Measurements from ENCODE around the gene KRTAP5-4.
A peak's percentile ranks its signal among the peaks of the same experiment; 100 is the strongest.
"Not testable (repeated sequence)": the region's sequence is repeated elsewhere in the genome, so short reads cannot be mapped to it uniquely, and the experiment has no call there.

Gene KRTAP5-4

DNA sequence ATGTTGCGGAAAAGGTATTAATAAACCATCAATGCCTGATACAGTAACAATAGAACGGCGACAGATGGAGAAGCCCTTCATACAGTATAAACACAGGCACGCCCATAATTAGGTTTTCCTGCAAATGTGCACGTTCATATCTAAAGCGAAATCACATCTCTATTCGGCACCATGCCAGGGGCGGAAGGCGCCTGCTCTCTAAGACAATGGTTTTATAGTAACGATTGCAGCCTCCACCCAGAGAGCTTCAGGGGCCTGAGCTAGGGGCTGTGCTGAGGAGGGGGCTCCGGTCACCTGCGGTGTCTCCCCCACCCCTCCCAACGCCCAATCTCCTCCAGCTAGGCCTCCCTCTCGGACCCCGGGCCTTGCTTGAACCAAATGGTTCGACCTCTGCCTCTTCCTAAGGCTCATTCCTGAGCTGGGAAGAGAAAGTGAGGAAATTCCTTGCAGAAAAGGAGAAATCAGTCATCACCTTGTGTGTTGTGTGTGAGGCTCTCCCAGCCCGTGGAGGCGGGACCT lies 17.2 kb upstream of the KRTAP5-4 start:
- DNase-seq (ENCODE audit: low read depth in 2 of 2, low spot score in 1 of 2) = no peak

DNA sequence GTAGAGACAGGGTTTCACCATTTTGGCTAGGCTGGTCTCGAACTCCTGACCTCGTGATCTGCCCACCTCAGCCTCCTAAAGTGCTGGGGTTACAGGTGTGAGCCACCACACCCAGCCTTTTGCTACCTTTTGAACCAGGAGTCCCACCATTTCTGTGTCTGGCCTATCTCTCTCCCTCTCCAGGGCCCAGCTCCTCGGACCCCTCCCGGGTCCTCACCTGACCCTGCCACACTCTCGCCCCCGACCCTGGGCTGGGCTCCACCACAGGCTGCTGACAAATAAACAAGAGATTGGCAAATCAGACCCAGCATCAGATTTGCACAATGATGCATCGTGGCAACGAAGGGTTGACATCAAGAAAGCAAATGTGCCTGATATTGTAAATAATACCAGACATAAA lies 16.4 kb upstream of the KRTAP5-4 start:
- no peak for DNase-seq (ENCODE audit: low read depth in 2 of 2, low spot score in 1 of 2)

DNA sequence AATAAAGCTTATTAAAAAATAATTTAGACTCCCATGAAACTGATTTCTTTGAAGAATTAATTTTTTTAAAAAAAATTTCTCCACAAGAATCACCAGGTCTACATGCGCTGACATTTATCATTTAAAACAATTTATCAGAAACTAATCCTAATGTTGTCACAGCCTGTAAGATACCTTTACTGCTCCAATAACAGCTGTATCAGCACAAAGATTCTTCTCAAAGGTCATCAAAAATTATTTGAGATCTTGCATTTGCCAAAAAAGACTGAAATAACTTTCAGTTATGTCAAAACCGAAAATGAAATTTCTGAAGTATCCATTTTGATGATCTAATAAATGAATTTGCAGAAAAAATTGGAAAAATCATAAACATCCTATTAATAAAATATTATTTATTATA lies 15.7 kb upstream of the KRTAP5-4 start:
- no peak for DNase-seq (ENCODE audit: low read depth in 2 of 2, low spot score in 1 of 2)

DNA sequence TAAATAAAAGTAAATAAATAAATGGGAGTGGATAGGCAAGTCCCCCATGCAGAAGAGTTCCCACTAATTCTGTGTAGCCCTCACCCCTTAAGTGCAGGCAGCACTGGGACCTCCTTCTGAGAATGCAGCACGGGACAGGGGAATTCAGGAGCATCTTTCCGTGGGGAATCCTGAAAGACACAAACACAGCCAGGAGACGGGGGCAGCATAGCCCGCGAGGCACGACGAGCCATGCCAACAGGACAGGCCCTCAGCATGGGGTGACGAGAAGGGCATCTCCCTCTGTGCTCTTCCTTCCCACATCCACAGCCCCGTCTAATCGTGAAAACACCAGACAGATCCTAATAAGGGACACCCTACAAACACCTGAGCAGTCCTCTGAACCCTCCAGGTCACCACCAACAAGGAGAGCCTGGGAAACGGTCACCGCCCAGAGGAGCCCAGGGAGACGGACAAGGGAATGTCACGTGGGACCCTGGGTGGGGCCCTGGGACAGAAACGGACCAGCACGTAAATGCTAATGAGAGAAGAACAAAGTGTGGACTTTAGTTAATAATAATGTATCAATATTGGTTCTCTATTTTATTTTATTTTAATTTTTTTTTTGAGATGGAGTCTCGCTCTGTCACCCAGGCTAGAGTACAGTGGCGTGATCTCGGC lies 14.5 kb upstream of the KRTAP5-4 start:
- DNase-seq (ENCODE audit: low read depth in 2 of 2, low spot score in 1 of 2) = no peak

DNA sequence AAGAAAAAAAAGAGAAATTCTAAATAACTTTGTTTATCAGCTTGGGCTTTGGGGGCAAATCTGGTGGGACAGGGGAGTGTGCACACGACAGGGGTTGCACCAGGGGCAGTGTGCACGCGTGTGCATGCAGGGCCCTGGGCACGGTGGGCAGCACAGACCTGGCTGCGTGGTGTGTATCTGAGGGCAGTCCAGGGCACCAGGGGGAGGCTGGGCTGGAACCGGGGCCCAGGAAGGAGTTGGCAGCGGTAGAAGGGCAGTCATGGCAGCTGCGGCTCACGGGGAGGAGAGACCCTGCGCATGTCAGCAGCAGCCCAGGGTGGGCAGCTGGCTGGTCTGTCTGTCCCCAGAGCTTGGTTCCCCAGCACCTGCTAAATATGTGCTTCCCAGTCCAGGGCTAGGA lies 11.9 kb upstream of the KRTAP5-4 start:
- no peak for DNase-seq (ENCODE audit: low read depth in 2 of 2, low spot score in 1 of 2)

DNA sequence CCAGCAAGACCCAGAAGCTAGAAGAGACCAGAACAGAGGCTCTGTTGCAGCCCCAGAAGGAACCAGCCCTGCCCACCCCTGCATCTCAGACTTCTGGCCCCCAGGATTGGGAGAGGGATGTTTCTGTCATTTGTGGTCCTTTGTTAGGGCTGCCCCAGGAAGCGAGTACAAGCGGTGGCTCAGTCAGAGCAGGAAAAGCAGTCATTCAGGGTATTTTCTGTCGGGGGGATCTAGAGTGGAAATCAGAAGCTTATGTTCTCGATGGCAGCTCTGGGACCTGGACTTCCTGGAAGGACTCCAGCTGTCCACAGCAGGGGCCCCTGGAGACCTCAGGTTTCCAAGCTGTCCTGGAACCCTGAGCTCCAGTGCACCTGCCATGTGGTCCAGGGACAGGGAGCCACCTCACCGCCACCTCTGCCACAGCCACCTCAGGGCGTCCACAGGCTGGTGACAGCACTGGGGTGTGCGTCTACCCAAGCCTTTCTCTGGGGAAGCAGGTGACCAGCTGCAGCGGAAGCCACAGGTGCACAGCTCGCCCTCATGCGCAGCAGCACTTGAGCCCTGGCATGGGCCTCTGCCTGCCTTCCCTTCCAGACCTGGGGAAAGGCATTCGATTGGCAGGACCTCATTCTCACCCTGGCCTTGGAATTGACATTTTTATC lies 10.2 kb upstream of the KRTAP5-4 start:
- no peak for DNase-seq (ENCODE audit: low read depth in 2 of 2, low spot score in 1 of 2)

DNA sequence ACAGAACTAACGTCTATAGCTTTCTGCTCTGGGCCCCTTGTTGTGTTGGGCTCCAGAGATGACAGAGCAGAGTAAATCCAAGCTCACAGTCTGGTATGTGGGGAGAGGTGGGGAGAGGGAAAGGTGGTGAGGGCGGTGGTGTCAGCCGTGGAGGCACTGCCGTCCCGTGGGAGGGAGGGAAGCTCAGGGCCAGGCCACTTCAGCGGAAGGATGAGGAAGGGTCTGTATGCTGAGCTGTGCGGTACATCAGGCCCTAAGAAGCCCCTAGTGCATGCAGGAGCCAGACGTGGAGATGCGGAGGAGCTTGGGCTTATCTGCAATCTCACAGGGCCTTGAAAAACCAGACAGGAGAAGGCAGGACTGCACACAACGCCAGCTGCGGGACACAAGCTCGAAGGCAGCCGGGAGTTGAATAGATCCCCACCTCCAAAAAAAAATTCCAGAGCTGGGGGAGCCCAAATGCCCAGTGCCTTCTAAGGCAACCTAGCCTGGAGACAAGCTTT lies 9.2 kb upstream of the KRTAP5-4 start:
- no peak for DNase-seq (ENCODE audit: low read depth in 2 of 2, low spot score in 1 of 2)

DNA sequence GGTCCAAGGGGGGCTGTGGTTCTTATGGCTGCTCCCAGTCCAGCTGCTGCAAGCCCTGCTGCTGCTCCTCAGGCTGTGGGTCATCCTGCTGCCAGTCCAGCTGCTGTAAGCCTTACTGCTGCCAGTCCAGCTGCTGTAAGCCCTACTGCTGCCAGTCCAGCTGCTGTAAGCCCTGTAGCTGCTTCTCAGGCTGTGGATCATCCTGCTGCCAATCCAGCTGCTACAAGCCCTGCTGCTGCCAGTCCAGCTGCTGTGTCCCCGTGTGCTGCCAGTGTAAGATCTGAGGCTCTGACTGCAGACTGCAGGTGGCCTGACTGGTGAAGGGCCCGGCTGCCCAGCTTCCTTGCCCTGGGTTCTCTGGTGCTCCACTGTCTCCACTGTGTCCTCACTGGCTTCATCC lies 8.3 kb upstream of the KRTAP5-4 start:
- DNase-seq (ENCODE audit: low read depth in 2 of 2, low spot score in 1 of 2) = no peak

DNA sequence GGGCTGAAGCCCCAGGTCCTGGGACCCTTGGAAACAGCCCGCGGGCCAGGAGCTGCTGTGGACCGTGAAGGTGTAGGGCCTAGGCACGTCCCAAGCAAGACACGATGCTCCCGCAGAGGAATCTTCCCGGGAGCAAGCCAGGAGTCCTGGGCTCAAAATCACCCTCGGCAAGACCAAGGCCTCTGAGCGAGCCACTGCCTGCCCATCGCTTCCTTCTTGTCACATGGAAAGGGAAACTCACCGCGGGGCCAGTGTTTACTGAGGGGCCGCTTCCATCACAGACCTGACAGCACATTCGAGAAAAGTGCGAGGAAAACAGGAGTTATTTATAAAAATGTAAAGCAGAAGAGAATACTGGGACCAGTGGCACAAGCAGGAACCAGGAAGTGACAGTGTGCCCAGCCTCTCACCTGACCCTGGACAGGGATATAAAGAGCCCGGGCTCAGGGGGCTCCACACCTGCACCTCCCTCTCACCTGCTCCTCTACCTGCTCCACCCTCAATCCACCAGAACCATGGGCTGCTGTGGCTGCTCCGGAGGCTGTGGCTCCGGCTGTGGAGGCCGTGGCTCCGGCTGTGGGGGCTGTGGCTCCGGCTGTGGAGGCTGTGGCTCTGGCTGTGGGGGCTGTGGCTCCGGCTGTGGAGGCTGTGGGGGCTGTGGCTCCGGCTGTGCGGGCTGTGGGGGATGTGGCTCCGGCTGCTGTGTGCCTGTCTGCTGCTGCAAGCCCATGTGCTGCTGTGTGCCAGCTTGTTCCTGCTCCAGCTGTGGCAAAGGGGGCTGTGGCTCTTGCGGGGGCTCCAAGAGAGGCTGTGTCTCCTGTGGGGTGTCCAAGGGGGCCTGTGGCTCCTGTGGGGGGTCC lies 7.6 kb upstream of the KRTAP5-4 start, which contains the start of gene KRTAP5-5:
TSS of gene KRTAP5-5 (plus strand) at position 450 of the 860 bp plus-strand sequence. CDS start at position 516, 66 bp downstream.
- no peak for DNase-seq (ENCODE audit: low read depth in 2 of 2, low spot score in 1 of 2)

DNA sequence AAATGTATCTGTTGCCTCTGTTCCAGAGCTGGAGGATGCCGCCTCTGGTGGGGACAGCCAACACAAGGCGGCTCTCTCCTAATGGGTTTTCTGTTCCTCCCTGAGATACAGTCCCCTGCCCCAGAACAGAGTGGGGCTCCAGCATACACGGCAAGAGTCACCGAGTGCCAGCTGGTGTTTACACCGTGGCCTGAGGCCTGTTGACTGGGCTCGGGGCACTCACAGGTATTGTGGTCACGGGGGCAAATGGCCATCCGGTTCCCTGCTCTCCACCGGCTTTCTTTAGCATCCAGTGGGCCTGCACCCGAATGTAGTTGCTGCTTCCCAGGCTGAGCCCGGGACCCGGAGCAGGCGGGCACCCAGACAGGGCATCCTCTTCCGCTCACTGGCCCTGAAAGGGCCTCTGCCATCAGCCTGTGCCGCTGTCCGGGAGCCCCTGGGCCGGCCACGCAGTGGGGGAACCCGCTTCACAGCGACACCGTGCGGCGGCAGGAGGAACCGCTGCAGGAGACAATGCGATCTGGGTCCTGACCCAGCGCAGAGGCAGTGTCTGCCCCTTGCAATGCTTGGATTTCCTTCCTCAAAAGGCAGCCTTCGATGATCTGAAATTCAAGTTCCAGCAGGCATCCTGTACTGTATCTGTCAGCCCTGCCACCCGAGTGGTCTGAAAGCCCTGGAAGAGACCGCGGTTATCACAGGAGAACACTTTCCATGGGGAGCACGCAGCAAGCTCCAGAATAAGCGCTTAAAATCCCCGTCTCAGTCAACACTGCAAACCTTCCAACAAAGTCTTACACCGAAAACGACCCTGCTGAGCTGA lies 6.8 kb upstream of the KRTAP5-4 start:
- peak in 1 of 2 donors; percentile 20 for DNase-seq (ENCODE audit: low read depth in 2 of 2, low spot score in 1 of 2)

DNA sequence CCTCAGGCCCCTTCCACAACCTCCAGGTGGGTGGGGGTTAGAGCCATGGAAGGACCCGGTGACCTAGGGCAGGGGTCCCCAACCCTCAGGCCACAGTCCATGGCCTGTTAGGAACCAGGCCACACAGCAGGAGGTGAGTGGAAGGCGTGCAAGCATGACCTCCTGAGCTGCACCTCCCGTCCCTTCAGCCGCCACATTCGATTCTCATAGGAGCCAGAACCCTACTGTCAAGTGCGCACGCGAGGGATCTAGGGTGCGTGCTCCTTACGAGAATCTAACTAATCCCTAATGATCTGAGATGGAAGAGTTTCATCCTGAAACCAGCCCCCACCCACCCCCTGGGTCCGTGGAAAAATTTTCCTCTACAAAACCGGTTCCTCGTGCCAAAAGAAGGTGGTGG lies 3.6 kb upstream of the KRTAP5-4 start:
- DNase-seq (ENCODE audit: low read depth in 2 of 2, low spot score in 1 of 2) = no peak

DNA sequence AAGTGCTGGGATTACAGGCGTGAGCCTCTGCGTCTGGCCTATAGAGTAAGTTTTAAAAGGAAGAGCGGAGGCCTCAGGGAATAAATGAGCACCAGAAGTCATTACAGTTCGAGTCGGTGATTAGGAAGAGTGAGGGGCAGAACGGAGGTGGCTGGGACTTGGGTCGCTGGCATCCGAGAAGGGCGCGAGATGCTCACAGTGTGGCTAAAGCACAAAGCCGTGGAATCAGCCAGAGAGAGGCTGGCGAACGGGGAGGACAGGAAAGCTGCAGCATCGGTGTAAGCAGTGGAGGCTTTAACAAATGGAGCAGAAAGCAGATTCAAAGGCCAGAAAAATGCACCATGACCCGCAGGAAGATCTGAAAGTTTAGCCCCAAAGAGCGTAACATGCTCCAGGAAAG lies 2.7 kb upstream of the KRTAP5-4 start:
- DNase-seq (ENCODE audit: low read depth in 2 of 2, low spot score in 1 of 2) = no peak

DNA sequence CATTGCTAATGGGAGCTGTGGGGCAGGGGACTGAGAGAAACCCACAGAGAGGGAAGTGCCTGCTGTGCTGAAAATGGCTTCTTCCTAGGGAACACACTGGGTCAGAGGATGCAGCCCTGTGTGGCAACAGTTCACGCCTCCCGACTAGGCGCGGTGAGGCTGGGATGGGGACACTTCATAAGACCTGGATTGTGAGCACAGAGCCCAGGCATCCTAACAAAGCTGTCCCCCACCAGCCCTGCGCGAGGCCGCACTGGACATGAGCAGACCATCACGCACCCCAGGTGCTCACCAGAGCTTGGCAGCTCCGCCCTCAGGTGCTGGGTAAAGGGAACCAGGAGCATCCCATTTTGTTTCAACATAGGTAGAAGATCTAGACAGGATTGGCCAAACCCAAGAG lies 1.8 kb upstream of the KRTAP5-4 start:
- no peak for DNase-seq (ENCODE audit: low read depth in 2 of 2, low spot score in 1 of 2)

DNA sequence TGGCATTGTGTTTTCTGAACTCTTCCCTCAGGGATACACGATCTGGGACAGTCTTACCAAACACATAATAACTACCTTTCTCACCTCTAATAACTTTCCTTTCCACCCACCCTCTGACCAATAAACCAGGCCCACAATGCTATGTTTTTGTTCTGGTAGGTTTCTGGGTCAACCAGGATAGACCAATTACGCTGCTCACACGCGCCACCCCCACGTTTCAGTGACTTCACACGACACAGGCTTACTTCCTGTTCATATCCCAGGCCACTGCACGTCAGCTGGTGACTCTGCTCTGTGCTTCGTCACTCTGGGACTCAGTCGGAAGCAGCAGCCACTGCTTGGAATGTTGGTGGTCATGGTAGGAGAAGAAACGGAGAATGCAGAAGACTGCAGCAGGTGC lies 2.5 kb downstream of the KRTAP5-4 start:
- no peak for DNase-seq (ENCODE audit: low read depth in 2 of 2, low spot score in 1 of 2)

DNA sequence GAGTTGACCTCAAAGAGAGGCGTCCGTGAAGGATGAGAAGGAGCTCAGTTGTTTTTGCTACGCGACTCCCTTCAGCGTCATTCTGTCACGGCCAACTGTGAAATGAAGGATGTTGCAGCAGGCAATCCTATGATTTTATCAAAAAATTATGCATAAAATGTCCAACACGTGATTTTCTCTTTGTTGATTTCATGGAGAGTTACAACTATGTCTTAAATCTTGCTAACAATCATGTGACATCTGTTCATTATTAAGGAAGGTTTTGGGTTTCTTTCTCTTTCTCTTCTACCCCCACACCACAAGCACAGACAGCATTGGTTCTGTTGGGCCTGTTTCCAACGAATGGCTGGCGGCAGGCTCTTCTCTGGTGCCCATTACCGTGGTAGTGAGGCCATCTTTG lies 3.7 kb downstream of the KRTAP5-4 start:
- DNase-seq (ENCODE audit: low read depth in 2 of 2, low spot score in 1 of 2) = no peak

DNA sequence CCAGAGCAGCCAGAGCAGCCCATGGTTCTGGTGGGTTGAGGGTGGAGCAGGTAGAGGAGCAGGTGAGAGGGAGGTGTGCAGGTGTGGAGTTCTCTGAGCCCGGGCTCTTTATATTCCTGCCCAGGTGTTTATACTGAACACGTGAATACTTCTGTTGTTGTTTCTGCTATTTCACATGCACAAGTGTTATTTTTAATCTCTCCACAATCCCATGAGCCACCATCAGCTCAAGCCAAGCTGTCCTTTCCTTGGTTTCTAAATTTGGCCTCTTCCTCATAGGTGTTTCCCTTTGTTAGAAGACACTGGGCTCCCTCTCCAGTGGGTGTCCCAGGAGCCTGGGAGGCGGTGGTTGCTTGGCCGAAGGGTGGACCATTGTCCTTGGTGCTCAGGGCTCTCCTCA lies 13.6 kb downstream of the KRTAP5-4 start, which contains the start of gene KRTAP5-3:
TSS of gene KRTAP5-3 (minus strand) at position 101 of the 400 bp plus-strand sequence. CDS start at position 23, 78 bp downstream.
- no peak for DNase-seq (ENCODE audit: low read depth in 2 of 2, low spot score in 1 of 2)

DNA sequence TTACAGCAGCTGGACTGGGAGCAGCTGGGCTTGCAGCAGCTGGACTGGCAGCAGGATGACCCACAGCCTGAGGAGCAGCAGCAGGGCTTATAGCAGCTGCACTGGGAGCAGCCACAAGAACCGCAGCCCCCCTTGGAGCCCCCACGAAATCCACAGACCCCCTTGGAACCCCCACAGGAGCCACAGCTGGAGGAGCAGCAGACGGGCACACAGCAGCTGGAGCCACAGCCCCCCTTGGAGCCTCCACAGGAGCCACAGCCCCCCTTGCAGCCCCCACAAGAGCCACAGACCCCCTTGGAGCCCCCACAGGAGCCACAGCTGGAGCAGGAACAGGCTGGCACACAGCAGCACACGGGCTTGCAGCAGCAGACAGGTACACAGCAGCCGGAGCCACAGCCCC lies 14.0 kb downstream of the KRTAP5-4 start:
- DNase-seq (ENCODE audit: low read depth in 2 of 2, low spot score in 1 of 2) = not testable (repeated sequence)

DNA sequence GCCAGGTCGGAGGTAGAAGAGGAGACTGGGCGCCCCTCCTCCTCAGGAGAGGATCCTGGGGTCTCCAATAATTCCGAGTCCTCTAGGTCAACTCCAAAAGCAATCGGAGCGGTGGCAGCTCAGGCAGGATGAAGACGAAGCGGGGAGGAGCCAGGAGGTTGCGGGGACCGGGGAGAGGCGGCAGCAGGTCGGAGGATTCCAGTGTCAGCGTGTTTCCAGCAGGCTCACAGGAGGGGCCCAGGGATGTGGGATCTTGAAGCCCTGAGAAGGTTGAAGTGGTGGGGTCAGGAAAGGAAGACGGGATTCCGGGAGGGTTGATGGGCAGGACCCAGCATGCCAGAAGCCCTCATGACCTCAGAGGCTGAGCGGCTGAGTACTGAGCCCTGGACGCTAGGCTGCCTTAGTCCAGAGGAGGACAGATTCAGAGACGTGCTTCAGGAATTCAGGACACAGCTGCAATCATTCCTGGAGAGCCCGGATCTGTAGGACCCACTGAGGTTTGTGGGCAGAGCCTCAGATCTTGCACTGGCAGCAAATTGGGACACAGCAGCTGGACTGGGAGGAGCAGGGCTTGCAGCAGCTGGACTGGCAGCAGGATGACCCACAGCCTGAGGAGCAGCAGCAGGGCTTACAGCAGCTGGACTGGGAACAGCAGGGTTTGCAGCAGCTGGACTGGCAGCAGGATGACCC lies 14.6 kb downstream of the KRTAP5-4 start:
- DNase-seq (ENCODE audit: low read depth in 2 of 2, low spot score in 1 of 2) = not testable (repeated sequence)

DNA sequence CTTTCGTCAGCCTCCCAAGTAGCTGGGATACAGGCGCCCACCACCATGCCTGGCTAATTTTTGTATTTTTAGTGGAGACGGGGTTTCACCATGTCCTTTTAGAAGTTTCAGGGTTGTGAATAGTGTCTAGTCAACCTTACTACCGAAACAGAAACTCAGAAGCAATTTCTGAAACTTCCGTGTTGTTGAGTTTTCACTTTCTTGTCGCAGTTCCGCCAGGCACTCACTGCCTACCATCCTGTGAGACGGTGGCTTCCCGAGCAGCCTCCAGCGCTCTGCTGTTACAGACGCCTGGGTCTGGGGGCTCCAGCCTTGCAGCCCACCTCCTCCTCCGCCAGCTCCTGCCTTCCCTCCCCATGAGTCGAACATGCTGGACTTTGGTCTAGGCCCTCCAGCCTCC lies 16.0 kb downstream of the KRTAP5-4 start:
- DNase-seq (ENCODE audit: low read depth in 2 of 2, low spot score in 1 of 2) = not testable (repeated sequence)

DNA sequence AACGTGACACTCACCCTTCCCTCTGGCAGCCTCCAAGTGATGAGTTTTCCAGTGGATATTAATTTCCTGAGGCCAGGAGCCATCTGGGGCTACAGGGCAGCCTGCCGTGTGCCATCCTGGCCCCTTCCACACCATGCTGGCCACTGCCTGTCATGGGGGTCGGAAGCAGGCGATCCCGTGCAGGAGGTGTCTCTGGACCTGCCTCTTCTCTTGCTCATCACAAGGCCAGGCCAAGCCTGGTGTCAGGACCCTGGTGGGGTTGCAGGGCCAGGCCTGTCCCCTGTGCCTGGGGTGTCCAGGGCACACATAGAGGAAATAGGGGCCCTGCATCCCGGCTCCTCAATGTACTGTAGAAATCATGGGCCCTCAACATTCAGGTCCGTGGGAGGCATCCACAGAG lies 17.2 kb downstream of the KRTAP5-4 start:
- no peak for DNase-seq (ENCODE audit: low read depth in 2 of 2, low spot score in 1 of 2)
